ENCODE results near the gene SLC25A40.
A peak's percentile ranks its signal among the peaks of the same experiment; 100 is the strongest.
"Not testable (repeated sequence)": the region's sequence is repeated elsewhere in the genome, so short reads cannot be mapped to it uniquely, and the experiment has no call there.

SLC25A40 gene

GRCh38 chr7:87833130-87833529 lies 43.0 kb downstream of the SLC25A40 start:
- H3K27ac ChIP-seq, result no peak overlapping the region
- peak; percentile 2 for DNase-seq (ENCODE audit: low spot score)
- POLR2A ChIA-PET (ENCODE audit: low non-redundant PET), result no interaction called here
- CTCF ChIA-PET, result interaction anchor here (0.6 kb wide), 1 partner anchor 785 kb away, joined by 3 read pairs; no protein-coding TSS in a partner anchor
- no peak for TF ChIP-seq CTCF (conservative IDR thresholded peaks at IDR 0.05; ENCODE audit: low read depth)

DNA sequence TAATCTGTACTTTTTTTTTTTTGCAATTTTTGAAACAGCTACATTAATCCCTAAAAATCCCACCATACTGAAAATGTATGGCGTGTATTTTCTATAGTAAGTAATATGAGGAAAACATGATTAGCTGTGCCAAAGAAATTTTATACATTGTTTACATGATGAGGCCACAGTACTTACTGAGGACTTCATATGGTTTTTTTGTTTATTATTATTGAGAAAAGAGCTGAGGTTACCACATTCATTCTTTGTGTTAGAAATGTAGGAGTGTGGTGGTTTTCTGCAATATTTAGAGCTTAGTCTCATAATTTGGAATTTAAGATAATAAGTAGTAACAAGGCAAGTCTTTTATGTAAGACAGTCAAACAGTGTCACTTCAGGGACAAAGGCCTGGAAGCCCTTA lies 45.1 kb downstream of the SLC25A40 start:
- CTCF ChIA-PET, result no interaction called here
- TF ChIP-seq CTCF (conservative IDR thresholded peaks at IDR 0.05; ENCODE audit: low read depth), result no peak

DNA sequence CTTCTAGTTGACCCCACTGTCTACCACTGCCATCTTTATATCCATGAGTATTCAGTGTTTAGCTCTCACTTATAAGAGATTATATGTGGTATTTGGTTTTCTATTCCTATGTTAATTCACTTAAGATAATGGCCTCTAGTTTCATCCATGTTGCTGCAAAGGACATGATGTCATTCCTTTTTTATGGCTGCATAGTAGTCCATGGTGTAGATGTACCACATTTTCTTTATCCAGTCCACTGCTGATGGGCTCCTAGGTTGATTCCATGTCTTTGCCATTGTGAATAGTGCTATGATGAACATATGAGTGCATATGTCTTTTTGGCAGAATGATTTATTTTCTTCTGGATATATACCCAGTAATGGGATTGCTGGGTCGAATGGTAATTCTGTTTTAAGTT lies 47.8 kb downstream of the SLC25A40 start:
- DNase-seq (ENCODE audit: low spot score); CTCF ChIA-PET; H3K27ac ChIP-seq; POLR2A ChIA-PET (ENCODE audit: low non-redundant PET): not testable (repeated sequence)

More for the DNA sequence above, 45.1 kb downstream of the SLC25A40 start:
- H3K27ac ChIP-seq, result no peak overlapping the region
- DNase-seq (ENCODE audit: low spot score), result no peak
- POLR2A ChIA-PET (ENCODE audit: low non-redundant PET), result no interaction called here

- DNase-seq (ENCODE audit: low spot score); POLR2A ChIA-PET (ENCODE audit: low non-redundant PET); H3K27ac ChIP-seq; CTCF ChIA-PET: not testable (repeated sequence)
These were observed 50.8 kb downstream of the SLC25A40 start for GRCh38 chr7:87825369-87825768.

- H3K27ac ChIP-seq; CTCF ChIA-PET; POLR2A ChIA-PET (ENCODE audit: low non-redundant PET); DNase-seq (ENCODE audit: low spot score): not testable (repeated sequence)
These were observed 54.1 kb downstream of the SLC25A40 start for GRCh38 chr7:87822056-87822455.

DNA sequence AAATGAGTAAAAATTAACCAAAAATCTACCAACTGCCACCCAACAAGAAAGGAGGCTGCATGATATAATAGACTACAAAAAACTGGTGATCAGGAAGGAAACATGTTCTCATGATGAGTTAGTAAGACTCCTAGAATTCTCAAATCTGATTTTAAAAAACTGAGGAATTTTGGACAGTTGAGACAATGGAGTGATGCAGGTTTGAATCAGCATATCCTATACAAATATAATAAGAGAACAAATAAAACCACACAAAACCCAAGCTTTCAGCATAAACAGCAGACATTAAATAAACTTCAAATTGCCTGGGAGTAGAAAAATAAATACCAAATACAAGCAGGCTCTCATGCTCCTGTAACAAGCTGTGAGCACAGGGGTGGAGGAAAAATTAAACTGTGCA lies 57.8 kb downstream of the SLC25A40 start:
- no peak for TF ChIP-seq CTCF (conservative IDR thresholded peaks at IDR 0.05; ENCODE audit: low read depth)
- POLR2A ChIA-PET (ENCODE audit: low non-redundant PET), result no interaction called here
- CTCF ChIA-PET, result no interaction called here
- no peak for DNase-seq (ENCODE audit: low spot score)
- no peak overlapping the region for H3K27ac ChIP-seq

- ChIA-PET CTCF (interaction anchor here (0.5 kb wide), 1 partner anchor 104 kb away, joined by 4 read pairs; no protein-coding TSS in a partner anchor), POLR2A (ENCODE audit: low non-redundant PET) (no interaction called here)
- no peak for TF ChIP-seq CTCF (conservative IDR thresholded peaks at IDR 0.05; ENCODE audit: low read depth)
- H3K27ac ChIP-seq, result no peak overlapping the region
- no peak for DNase-seq (ENCODE audit: low spot score)
These were observed 59.8 kb downstream of the SLC25A40 start for GRCh38 chr7:87816389-87816788.

DNA sequence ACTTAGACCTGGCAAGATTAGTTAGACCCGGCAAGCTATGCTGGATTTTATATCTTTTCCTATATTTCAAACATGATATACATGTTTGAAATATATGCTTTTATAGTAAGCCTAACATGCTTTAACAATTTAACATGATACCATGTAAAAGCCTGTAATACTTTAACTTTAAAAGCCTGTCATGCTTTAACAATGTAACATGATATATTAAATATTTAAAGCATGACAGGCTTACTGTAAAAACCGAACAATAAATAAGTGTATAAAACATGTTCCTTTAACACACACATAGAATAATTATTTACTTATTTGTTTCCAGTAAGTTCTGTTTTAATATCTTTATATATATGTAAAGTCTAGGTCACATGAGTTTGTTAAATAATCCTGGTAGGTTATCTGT lies 65.4 kb downstream of the SLC25A40 start:
- no peak for DNase-seq (ENCODE audit: low spot score)
- CTCF ChIA-PET, result interaction anchor here (0.6 to 1.0 kb wide), 2 partner anchors 27 to 292 kb away, joined by 3 to 4 read pairs; no protein-coding TSS in a partner anchor
- TF ChIP-seq CTCF (conservative IDR thresholded peaks at IDR 0.05; ENCODE audit: low read depth), result no peak
- H3K27ac ChIP-seq, result no peak overlapping the region
- POLR2A ChIA-PET (ENCODE audit: low non-redundant PET), result no interaction called here

Data from RWPE1 (cell line).